HG03460 (cell line): Measurements from ENCODE around the gene NKD2.

Experiments
- ATAC-seq: cut with Tn5 transposase; IDR thresholded peaks from one replicate; pipeline ENCODE4 v1.9.1; 2021; ENCODE audit not compliant: unreplicated experiment

The NKD2 gene

DNA sequence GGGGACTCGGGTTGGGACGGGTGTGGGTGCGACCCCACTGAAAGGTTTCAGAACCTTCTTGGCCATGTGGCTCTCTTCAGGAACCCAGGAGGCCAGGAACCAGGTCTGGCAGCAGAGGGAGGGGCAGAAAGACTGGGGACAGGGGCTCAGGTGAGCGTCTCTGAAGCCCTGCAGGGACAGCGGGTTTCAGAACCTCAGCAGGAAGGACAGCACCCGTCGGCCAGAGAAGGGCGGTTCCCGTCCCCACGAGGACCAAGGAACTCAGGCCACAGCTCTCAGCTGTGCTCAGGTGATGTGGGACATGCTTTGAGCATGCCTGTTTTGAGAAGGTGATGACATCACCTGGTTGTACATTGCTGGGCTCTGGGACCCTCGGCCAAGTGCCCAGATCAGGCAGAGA, 77.5 kb downstream of the NKD2 start:
- ATAC-seq = no peak

DNA sequence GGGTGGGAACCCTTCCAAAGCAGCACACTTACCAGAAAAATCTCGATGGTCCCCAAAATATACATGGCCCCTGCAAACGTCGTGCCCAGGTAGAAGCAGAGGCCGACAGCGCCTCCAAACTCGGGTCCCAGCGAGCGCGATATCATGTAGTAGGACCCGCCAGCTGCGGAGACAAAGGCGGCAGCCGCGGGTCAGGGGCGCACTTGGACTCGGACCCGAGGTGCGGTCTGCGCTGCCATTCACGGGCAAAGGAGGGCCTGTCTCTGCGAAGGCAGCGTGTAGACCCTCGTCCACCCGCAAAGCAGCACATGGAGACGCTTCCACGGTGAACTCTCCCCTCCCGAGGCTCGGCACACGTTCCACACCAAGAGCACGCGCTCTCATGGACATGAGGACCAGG, 78.3 kb downstream of the NKD2 start:
- no peak for ATAC-seq

DNA sequence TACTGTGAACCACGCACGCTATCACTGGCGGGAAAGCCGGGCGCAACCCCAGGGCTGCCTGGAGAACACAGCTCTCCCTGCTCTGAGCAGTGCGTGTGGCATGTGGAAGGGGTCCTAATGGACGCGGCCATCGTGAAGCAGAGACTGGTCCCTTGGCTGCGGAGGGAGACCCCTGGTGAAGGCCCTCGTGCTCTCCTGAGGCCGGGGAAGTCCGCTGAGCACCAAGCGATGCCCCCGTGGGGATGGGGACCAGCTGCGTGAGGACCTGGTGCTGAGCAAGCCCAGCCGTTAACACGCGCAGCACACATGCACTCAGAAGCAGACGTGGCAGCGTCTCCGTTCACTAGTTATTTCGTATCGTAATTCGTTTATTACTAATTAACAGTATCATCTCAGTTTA, 78.8 kb downstream of the NKD2 start:
- ATAC-seq = no peak

DNA sequence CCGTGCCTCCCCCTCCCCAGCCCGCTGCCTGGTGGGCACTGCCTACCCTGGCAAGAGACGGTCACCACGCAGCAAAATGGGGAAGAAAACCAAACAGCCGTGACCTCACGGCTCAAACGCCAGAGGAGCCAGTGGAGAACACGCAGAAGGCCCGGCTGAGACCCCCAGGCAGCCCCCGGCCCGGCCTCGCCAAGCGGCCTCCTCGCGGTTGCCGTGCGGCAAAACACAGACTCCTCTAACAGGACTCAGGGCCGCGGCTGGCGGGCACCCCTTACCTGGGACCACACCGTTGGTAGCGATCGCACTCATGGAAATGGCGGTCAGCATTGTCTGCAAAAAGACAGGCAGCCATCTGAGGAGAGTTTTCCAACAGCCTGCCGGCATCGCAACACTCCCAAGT, 79.4 kb downstream of the NKD2 start:
- ATAC-seq = no peak
